ENCODE results near the gene SPTB.

Gene SPTB

GRCh38 chr14:64752909-64753308 is 126.8 kb downstream of the SPTB start:
- no peak for DNase-seq (ENCODE audit: low read depth)

GRCh38 chr14:64748995-64749714 is 130.6 kb downstream of the SPTB start:
- DNase-seq (ENCODE audit: low read depth) = no peak

- DNase-seq (ENCODE audit: low read depth) = no peak
Measured at GRCh38 chr14:64748521-64748920, 131.2 kb downstream of the SPTB start.

GRCh38 chr14:64747327-64747726 is 132.4 kb downstream of the SPTB start:
- DNase-seq (ENCODE audit: low read depth) = no peak

- DNase-seq (ENCODE audit: low read depth) = no peak
Measured at GRCh38 chr14:64746298-64747250, 133.1 kb downstream of the SPTB start.

GRCh38 chr14:64745511-64746091 is 134.1 kb downstream of the SPTB start:
- no peak for DNase-seq (ENCODE audit: low read depth)

- no peak for DNase-seq (ENCODE audit: low read depth)
Measured at GRCh38 chr14:64743061-64743460, 136.6 kb downstream of the SPTB start.

GRCh38 chr14:64741961-64742360 is 137.7 kb downstream of the SPTB start:
- no peak for DNase-seq (ENCODE audit: low read depth)

- no peak for DNase-seq (ENCODE audit: low read depth)
Measured at GRCh38 chr14:64741200-64741599, 138.5 kb downstream of the SPTB start.

- no peak for DNase-seq (ENCODE audit: low read depth)
Measured at GRCh38 chr14:64738281-64738804, 141.4 kb downstream of the SPTB start.

- DNase-seq (ENCODE audit: low read depth) = no peak
Measured at GRCh38 chr14:64737391-64738280, 142.1 kb downstream of the SPTB start.

GRCh38 chr14:64736271-64737169 is 143.2 kb downstream of the SPTB start:
- DNase-seq (ENCODE audit: low read depth) = no peak

- no peak for DNase-seq (ENCODE audit: low read depth)
Measured at GRCh38 chr14:64734990-64735389, 144.7 kb downstream of the SPTB start.

- no peak for DNase-seq (ENCODE audit: low read depth)
Measured at GRCh38 chr14:64733899-64734298, 145.8 kb downstream of the SPTB start.

GRCh38 chr14:64733321-64733720 is 146.4 kb downstream of the SPTB start:
- no peak for DNase-seq (ENCODE audit: low read depth)

- DNase-seq (ENCODE audit: low read depth) = no peak
Measured at GRCh38 chr14:64732536-64733120, 147.1 kb downstream of the SPTB start.

GRCh38 chr14:64732066-64732465 is 147.6 kb downstream of the SPTB start:
- no peak for DNase-seq (ENCODE audit: low read depth)

- DNase-seq (ENCODE audit: low read depth) = no peak
Measured at GRCh38 chr14:64731141-64731581, 148.5 kb downstream of the SPTB start.

GRCh38 chr14:64730681-64731080 is 149.0 kb downstream of the SPTB start:
- no peak for DNase-seq (ENCODE audit: low read depth)

- no peak for DNase-seq (ENCODE audit: low read depth)
Measured at GRCh38 chr14:64730061-64730440, 149.7 kb downstream of the SPTB start.

All from activated gamma-delta T cell treated with anti-CD3 and anti-CD28 coated beads, Interleukin-2, amount 50 U/mL, for 16 hours (primary cell).